Body of pancreas (tissue), 4 donors: Measurements from ENCODE around the gene TRUB2.

Source experiments
- CTCF ChIP-seq, 7 experiments: fragments of 450-650 bp in 4 of 7; fragments of 200-600 bp in 3 of 7; sonication (generic) in 3 of 7; IDR thresholded peaks; one replicate each; pipeline ENCODE4 v1.5.1; 2016 to 2019; ENCODE audit warnings: antibody characterized with exemption in 7 of 7
- POLR2A ChIP-seq, 3 donors: fragments of 450-650 bp; IDR thresholded peaks; one replicate each; pipeline ENCODE4 v1.6.1; 2016; ENCODE audit warnings: antibody characterized with exemption in 3 of 3, mild to moderate bottlenecking in 2 of 3

GRCh38 chr9:128258326-128258725 is 63.9 kb downstream of the TRUB2 start:
- TF ChIP-seq CTCF (IDR thresholded peaks at IDR 0.05), result no peak
- no peak for TF ChIP-seq POLR2A (IDR thresholded peaks at IDR 0.05)
